ENCODE data around the gene IER3IP1. TPM values are rescaled to one million over a fixed set of nuclear protein-coding genes. Genes with fewer than 3 reads are reported as not detected.
"Not testable (repeated sequence)": the region's sequence is repeated elsewhere in the genome, so short reads cannot be mapped to it uniquely, and the experiment has no call there.

IER3IP1 gene
- total and polyA plus RNA-seq, 10 donors, result 8.4 to 15.1 (median 11.6) TPM

DNA sequence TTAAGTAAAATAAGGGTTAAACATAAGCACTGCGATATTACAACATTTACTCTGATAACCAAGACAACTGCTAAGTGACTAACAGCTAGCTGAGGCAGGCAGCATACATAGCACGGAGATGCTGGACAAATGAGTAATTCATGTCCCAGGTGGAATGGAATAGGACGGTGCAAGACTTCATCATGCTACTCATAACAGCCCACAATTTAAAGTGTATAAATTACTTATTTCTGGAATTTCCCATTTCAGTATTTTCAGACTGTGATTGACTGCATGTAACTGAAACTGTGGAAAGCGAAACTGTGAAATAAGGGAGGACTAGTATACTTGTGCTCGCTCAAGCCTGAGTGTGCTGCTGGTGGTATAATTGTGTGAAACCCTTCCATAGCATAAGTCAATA is 12.9 kb downstream of the IER3IP1 start:
- Histone ChIP-seq H3K27ac (no peak overlapping the region), H3K4me3 (no peak overlapping the region), H3K36me3 (peaks cover 0 to 5% (median 0%) of the 10 kb centered on the region in 6 donors), H3K4me1 (peaks cover 0 to 44% (median 7%) of the 10 kb centered on the region in 6 donors), H3K9me3 (no peaks in the 10 kb centered on the region), H3K27me3 (replicated peaks in 1 of 7) (no peaks in the 10 kb centered on the region)
- TF ChIP-seq POLR2AphosphoS5 (IDR thresholded peaks at IDR 0.05) (no peak), POLR2A (IDR thresholded peaks at IDR 0.05) (no peak)
- TF ChIP-seq, protein P1, sequence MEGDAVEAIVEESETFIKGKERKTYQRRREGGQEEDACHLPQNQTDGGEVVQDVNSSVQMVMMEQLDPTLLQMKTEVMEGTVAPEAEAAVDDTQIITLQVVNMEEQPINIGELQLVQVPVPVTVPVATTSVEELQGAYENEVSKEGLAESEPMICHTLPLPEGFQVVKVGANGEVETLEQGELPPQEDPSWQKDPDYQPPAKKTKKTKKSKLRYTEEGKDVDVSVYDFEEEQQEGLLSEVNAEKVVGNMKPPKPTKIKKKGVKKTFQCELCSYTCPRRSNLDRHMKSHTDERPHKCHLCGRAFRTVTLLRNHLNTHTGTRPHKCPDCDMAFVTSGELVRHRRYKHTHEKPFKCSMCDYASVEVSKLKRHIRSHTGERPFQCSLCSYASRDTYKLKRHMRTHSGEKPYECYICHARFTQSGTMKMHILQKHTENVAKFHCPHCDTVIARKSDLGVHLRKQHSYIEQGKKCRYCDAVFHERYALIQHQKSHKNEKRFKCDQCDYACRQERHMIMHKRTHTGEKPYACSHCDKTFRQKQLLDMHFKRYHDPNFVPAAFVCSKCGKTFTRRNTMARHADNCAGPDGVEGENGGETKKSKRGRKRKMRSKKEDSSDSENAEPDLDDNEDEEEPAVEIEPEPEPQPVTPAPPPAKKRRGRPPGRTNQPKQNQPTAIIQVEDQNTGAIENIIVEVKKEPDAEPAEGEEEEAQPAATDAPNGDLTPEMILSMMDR (IDR thresholded peaks at IDR 0.05 in 8 of 11, conservative IDR thresholded peaks at IDR 0.05 in 3 of 11), result no peak
- DNase-seq, result no peak
- WGBS, 5 donors, result 65 to 73% (median 68%) methylated on average over 5 of the region's 5 CpGs
- intact Hi-C loops (cut with DNase I; ENCODE audit: low total_unique reads), result no loop called here

DNA sequence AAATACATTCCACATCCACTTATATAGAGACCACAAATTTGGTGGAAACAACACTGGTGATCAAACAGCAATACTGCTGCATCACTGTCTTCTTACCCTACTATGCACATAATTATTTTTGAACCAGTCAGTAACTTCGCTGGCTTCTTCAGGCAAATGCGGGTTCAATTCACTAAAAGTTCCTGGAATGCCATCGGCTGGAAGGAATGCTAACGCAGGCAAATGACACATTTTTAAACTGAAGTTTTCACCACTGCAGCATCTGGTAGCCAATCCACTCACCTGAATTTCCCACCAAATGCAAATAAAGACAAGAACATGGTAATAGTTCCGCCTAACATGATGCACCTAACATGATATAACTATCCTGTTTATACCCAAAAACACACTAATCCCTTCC is 15.9 kb downstream of the IER3IP1 start:
- intact Hi-C loops (cut with DNase I; ENCODE audit: low total_unique reads), result no loop called here
- no peak overlapping the region for H3K27ac ChIP-seq
- H3K9me3 ChIP-seq, result no peaks in the 10 kb centered on the region
- WGBS, 5 donors, result 96 to 99% (median 97%) methylated on average over 5 of the region's 5 CpGs
- H3K4me3 ChIP-seq, result no peak overlapping the region
- TF ChIP-seq POLR2A (IDR thresholded peaks at IDR 0.05), result no peak
- TF ChIP-seq, protein P1 (IDR thresholded peaks at IDR 0.05 in 8 of 11, conservative IDR thresholded peaks at IDR 0.05 in 3 of 11), result no peak
- no peak for TF ChIP-seq POLR2AphosphoS5 (IDR thresholded peaks at IDR 0.05)
- peaks cover 0 to 20% (median 7%) of the 10 kb centered on the region in 6 donors for H3K36me3 ChIP-seq
- no peaks in the 10 kb centered on the region for H3K27me3 ChIP-seq (replicated peaks in 1 of 7)
- H3K4me1 ChIP-seq, result peaks cover 0 to 25% (median 7%) of the 10 kb centered on the region in 6 donors
- no peak for DNase-seq

DNA sequence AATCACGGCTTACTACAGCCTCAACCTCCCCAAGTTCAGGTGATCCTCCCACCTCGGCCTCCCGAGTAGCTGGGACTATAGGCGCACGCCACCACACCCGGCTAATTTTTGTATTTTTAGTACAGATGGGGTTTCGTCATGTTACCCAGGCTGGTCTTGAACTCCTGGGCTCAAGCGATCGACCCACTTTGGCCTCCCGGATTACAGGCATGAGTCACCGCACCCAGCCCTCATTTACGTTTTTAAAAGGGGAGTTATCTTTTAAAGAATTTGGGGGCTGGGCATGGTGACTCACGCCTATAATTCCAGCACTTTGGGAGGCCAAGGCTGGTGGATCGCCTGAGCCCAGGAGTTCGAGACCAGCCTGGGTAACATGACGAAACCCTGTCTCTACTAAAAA is 17.8 kb downstream of the IER3IP1 start:
- intact Hi-C loops (cut with DNase I; ENCODE audit: low total_unique reads); H3K27ac ChIP-seq; H3K4me3 ChIP-seq; H3K4me1 ChIP-seq; H3K9me3 ChIP-seq; DNase-seq; H3K27me3 ChIP-seq (replicated peaks in 1 of 7): not testable (repeated sequence)
- H3K36me3 ChIP-seq, result peaks cover 0 to 36% (median 17%) of the 10 kb centered on the region in 6 donors
- WGBS, 5 donors, result 91 to 98% (median 96%) methylated on average over 16 of the region's 16 CpGs

DNA sequence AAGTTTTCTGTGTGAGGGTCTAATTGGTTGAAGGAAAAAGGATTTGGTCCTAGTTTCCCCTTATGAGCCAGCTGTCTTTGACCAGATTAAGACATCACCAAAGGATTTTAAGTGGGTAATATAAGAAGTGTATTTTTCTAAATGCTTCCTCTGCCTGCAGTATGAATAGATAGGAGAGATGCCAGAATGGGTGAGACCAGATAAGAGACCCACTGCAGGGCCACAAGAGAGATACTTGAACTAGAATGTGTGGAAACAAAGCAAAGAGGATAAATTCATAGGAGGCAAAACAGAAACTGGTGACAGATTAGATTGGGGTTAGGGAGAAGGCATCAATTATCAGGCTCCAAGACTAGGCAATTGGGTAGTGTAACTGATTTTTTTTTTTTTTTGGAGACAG is 24.7 kb downstream of the IER3IP1 start:
- Histone ChIP-seq H3K27me3 (replicated peaks in 1 of 7) (no peaks in the 10 kb centered on the region), H3K27ac (peak overlapping the region in 5 of 8 donors; percentile 85 to 92 (median 90)), H3K9me3 (no peaks in the 10 kb centered on the region), H3K4me1 (peaks cover 11 to 46% (median 29%) of the 10 kb centered on the region in 6 donors), H3K4me3 (peak overlapping the region in 3 of 8 donors; percentile 70 to 83 (median 77)), H3K36me3 (peaks cover 0 to 28% (median 17%) of the 10 kb centered on the region in 6 donors)
- no peak for DNase-seq
- TF ChIP-seq POLR2A (IDR thresholded peaks at IDR 0.05), result no peak
- TF ChIP-seq, protein P1 (IDR thresholded peaks at IDR 0.05 in 8 of 11, conservative IDR thresholded peaks at IDR 0.05 in 3 of 11), result no peak
- no peak for TF ChIP-seq POLR2AphosphoS5 (IDR thresholded peaks at IDR 0.05)
- intact Hi-C loops (cut with DNase I; ENCODE audit: low total_unique reads), result no loop called here

Data from spleen (tissue), 11 donors.